HepG2 (cell line): ENCODE data around the gene GOLGA3. TPM values are rescaled to one million over a fixed set of nuclear protein-coding genes. Genes with fewer than 3 reads are reported as not detected.

ENCODE experiments used
- BCL6 ChIP-seq: IDR thresholded peaks from 2 replicates; pipeline ENCODE4 v1.6.1; 2016; ENCODE audit warnings: missing genetic modification reagents, missing compliant biosample characterization
- FOXP1 ChIP-seq, 2 experiments: fragments of 450-650 bp in 1 of 2; IDR thresholded peaks; 2 replicates each; pipeline ENCODE4 v1.6.1; 2017 to 2018; ENCODE audit warnings: antibody characterized with exemption in 1 of 2
- IKZF1 ChIP-seq: fragments of 450-650 bp; IDR thresholded peaks from 2 replicates; pipeline ENCODE4 v1.7.1; 2016
- KDM5A ChIP-seq: fragments of 200-600 bp; sonication (generic); IDR thresholded peaks from 2 replicates; pipeline ENCODE4 v1.7.0; 2018; ENCODE audit warnings: antibody characterized with exemption, mild to moderate bottlenecking, low read length, borderline replicate concordance
- NFE2L2 ChIP-seq: fragments of 150-350 bp; IDR thresholded peaks from 2 replicates; pipeline ENCODE4 v1.6.1; 2014; ENCODE audit warnings: low read length
- SIN3A ChIP-seq: IDR thresholded peaks from 2 replicates; pipeline ENCODE4 v1.6.1; 2011; ENCODE audit warnings: low read depth, mild to moderate bottlenecking, control low read depth, low read length, borderline replicate concordance
- TGIF2 ChIP-seq: IDR thresholded peaks from 2 replicates; pipeline ENCODE4 v1.6.1; 2016; ENCODE audit warnings: control low read depth, missing compliant biosample characterization
- THAP11 ChIP-seq: IDR thresholded peaks from 2 replicates; pipeline ENCODE4 v1.6.1; 2016; ENCODE audit warnings: missing biosample characterization, missing genetic modification reagents
- ZNF235 ChIP-seq: sonication (generic); formaldehyde crosslinking; IDR thresholded peaks from 2 replicates; pipeline ENCODE4 v1.8.1; 2023; ENCODE audit warnings: mild to moderate bottlenecking, missing genetic modification reagents, borderline replicate concordance
- ZNF331 ChIP-seq: sonication (generic); formaldehyde crosslinking; IDR thresholded peaks from 2 replicates; pipeline ENCODE4 v1.4.0; 2020; ENCODE audit warnings: missing genetic modification reagents
- ZNF367 ChIP-seq: sonication (generic); formaldehyde crosslinking; IDR thresholded peaks from 2 replicates; pipeline ENCODE4 v1.4.0; 2020; ENCODE audit warnings: missing genetic modification reagents, borderline replicate concordance
- ZNF557 ChIP-seq: sonication (generic); formaldehyde crosslinking; IDR thresholded peaks from 2 replicates; pipeline ENCODE4 v1.4.0; 2020; ENCODE audit warnings: missing genetic modification reagents
- polyA plus RNA-seq, 8 experiments: library from polyadenylated mRNA; depleted of rRNA in 3 of 8; stranded (reverse) in 7 of 8; unstranded in 1 of 8; fragments of >200 nt; fragmentation: Illumina TruSeq in 4 of 8; extraction: Trizol in 4 of 8; gene quantifications; 2 replicates each; pipeline versions ENCODE4 v1.2.1 to v1.2.3, GENCODE V29; 2011 to 2016; ENCODE audit warnings: low read depth in 4 of 8, missing spikeins in 1 of 8, mixed read lengths in 1 of 8; ENCODE audit not compliant: insufficient read depth in 1 of 8
- total RNA-seq, 5 experiments: library from RNA; depleted of rRNA; stranded (reverse); fragments of >200 nt; fragmentation: Illumina TruSeq; extraction: Trizol; gene quantifications; 2 replicates each; pipeline ENCODE4 v1.2.3, GENCODE V29; 2016; ENCODE audit warnings: low read depth in 1 of 5
- TF ChIP-seq, protein P1 (sequence below): sonication (generic); formaldehyde crosslinking; IDR thresholded peaks from 2 replicates; pipeline ENCODE4 v1.4.0; 2020; ENCODE audit warnings: missing genetic modification reagents, borderline replicate concordance
- TF ChIP-seq, protein P2 (sequence below): sonication (generic); formaldehyde crosslinking; IDR thresholded peaks from 2 replicates; pipeline ENCODE4 v1.5.0; 2020; ENCODE audit warnings: mild to moderate bottlenecking, missing genetic modification reagents
- TF ChIP-seq, protein P3 (sequence below): sonication (generic); formaldehyde crosslinking; conservative IDR thresholded peaks from 2 replicates; pipeline ENCODE4 v1.8.0; 2022; ENCODE audit warnings: missing genetic modification reagents
- TF ChIP-seq, protein P4 (sequence below): sonication (generic); formaldehyde crosslinking; IDR thresholded peaks from 2 replicates; pipeline ENCODE4 v1.5.0; 2020; ENCODE audit warnings: missing genetic modification reagents

GOLGA3 gene
- total and polyA plus RNA-seq, 2 of the 13 experiments (the other 11 are each of a cell fraction or from before 2014, with no cell fraction given) = 22.0 to 43.0 TPM

DNA sequence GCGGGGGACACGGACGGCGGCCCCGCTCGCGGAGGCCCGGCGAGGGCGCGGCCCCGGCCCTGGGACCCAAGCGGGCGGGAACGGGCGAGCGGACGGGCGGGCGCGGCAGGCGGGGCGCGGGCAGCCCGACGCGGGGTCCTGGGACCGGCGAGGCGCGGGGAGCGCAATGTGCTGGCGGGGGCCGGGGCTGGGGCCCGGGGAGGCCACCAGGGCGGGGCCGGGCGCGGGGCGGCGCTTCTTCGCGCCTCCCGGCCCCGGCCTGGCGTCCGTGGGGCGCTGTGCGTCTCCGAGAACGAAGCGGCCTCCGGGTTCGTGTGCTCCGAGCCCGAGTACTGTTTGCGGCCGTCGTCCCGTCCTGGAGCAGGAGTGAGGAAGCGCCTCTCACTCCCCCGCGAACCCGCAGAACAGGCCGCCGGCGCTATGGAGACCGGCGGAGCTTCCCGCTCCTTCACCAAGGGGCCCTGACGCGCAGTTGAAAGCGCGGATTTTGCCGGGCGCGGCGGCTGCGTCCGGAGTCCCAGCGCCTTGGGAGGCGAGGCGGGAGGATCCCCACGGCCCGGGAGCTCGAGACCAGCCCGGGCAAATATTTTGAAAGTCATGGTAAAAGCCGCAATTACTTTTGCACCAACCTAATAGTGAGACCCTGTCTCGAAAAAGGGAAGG, 66.6 kb downstream of the GOLGA3 start (continued):
- TF ChIP-seq, protein P1, sequence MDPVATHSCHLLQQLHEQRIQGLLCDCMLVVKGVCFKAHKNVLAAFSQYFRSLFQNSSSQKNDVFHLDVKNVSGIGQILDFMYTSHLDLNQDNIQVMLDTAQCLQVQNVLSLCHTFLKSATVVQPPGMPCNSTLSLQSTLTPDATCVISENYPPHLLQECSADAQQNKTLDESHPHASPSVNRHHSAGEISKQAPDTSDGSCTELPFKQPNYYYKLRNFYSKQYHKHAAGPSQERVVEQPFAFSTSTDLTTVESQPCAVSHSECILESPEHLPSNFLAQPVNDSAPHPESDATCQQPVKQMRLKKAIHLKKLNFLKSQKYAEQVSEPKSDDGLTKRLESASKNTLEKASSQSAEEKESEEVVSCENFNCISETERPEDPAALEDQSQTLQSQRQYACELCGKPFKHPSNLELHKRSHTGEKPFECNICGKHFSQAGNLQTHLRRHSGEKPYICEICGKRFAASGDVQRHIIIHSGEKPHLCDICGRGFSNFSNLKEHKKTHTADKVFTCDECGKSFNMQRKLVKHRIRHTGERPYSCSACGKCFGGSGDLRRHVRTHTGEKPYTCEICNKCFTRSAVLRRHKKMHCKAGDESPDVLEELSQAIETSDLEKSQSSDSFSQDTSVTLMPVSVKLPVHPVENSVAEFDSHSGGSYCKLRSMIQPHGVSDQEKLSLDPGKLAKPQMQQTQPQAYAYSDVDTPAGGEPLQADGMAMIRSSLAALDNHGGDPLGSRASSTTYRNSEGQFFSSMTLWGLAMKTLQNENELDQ (CRISPR knock-in tag) = no peak
- no peak; the same call in 1 of the 2 replicates for TF ChIP-seq TGIF2 (CRISPR knock-in tag)
- no peak for TF ChIP-seq FOXP1 (IDR thresholded peaks at IDR 0.05)
- TF ChIP-seq FOXP1 (CRISPR knock-in tag; IDR thresholded peaks at IDR 0.05) = no peak
- no peak for TF ChIP-seq KDM5A
- TF ChIP-seq IKZF1 = no peak
- no peak for TF ChIP-seq ZNF367 (CRISPR knock-in tag)
- peak; percentile 23 for TF ChIP-seq BCL6 (CRISPR knock-in tag)
- TF ChIP-seq SIN3A = no peak; the same call in 1 of the 2 replicates
- TF ChIP-seq, protein P2, sequence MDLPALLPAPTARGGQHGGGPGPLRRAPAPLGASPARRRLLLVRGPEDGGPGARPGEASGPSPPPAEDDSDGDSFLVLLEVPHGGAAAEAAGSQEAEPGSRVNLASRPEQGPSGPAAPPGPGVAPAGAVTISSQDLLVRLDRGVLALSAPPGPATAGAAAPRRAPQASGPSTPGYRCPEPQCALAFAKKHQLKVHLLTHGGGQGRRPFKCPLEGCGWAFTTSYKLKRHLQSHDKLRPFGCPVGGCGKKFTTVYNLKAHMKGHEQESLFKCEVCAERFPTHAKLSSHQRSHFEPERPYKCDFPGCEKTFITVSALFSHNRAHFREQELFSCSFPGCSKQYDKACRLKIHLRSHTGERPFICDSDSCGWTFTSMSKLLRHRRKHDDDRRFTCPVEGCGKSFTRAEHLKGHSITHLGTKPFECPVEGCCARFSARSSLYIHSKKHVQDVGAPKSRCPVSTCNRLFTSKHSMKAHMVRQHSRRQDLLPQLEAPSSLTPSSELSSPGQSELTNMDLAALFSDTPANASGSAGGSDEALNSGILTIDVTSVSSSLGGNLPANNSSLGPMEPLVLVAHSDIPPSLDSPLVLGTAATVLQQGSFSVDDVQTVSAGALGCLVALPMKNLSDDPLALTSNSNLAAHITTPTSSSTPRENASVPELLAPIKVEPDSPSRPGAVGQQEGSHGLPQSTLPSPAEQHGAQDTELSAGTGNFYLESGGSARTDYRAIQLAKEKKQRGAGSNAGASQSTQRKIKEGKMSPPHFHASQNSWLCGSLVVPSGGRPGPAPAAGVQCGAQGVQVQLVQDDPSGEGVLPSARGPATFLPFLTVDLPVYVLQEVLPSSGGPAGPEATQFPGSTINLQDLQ (CRISPR knock-in tag) = no peak
- peak; percentile 58 for TF ChIP-seq ZNF331 (CRISPR knock-in tag)
- TF ChIP-seq, protein P3, sequence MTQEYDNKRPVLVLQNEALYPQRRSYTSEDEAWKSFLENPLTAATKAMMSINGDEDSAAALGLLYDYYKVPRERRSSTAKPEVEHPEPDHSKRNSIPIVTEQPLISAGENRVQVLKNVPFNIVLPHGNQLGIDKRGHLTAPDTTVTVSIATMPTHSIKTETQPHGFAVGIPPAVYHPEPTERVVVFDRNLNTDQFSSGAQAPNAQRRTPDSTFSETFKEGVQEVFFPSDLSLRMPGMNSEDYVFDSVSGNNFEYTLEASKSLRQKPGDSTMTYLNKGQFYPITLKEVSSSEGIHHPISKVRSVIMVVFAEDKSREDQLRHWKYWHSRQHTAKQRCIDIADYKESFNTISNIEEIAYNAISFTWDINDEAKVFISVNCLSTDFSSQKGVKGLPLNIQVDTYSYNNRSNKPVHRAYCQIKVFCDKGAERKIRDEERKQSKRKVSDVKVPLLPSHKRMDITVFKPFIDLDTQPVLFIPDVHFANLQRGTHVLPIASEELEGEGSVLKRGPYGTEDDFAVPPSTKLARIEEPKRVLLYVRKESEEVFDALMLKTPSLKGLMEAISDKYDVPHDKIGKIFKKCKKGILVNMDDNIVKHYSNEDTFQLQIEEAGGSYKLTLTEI (CRISPR knock-in tag) = no peak
- no peak for TF ChIP-seq ZNF235
- no peak for TF ChIP-seq ZNF557
- 0 out of 2 replicates have a peak, but pooled peaks have one; percentile 27 for TF ChIP-seq THAP11
- no peak for TF ChIP-seq NFE2L2
- TF ChIP-seq, protein P4, sequence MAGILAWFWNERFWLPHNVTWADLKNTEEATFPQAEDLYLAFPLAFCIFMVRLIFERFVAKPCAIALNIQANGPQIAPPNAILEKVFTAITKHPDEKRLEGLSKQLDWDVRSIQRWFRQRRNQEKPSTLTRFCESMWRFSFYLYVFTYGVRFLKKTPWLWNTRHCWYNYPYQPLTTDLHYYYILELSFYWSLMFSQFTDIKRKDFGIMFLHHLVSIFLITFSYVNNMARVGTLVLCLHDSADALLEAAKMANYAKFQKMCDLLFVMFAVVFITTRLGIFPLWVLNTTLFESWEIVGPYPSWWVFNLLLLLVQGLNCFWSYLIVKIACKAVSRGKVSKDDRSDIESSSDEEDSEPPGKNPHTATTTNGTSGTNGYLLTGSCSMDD (CRISPR knock-in tag) = no peak
- TF ChIP-seq, all 625 proteins: peak for 188
